ENCODE data around the gene FAM170B. TPM values are rescaled to one million over a fixed set of nuclear protein-coding genes. Genes with fewer than 3 reads are reported as not detected.
A peak's percentile ranks its signal among the peaks of the same experiment; 100 is the strongest.

The FAM170B gene
- total and polyA plus RNA-seq, 3 experiments from 2014 or later = not detected

GRCh38 chr10:49135575-49136313, 1.9 kb upstream of the FAM170B start:
- ChIA-PET CTCF (no interaction called here), POLR2A (no interaction called here)
- Histone ChIP-seq H3K27ac (ENCODE audit: low read depth, low read length) (no peak overlapping the region), H3K4me3 (ENCODE audit: low read length) (no peak overlapping the region), H3K4me1 (ENCODE audit: insufficient read depth, low read length) (no peaks in the 10 kb centered on the region), H3K27me3 (ENCODE audit: insufficient read depth, low read length, poor library complexity, severe bottlenecking) (no peaks in the 10 kb centered on the region), H3K36me3 (ENCODE audit: insufficient read depth, low read length) (no peaks in the 10 kb centered on the region), H3K9me3 (ENCODE audit: low read length) (no peaks in the 10 kb centered on the region)
- H3K4me3 Mint-ChIP-seq = peak overlapping the region in 4 of 7 donors; percentile 1 to 59 (median 22)
- no peaks in the 10 kb centered on the region for H3K36me3 Mint-ChIP-seq
- DNase-seq = no peak
- H3K9me3 Mint-ChIP-seq = peaks cover 0 to 4% (median 0%) of the 10 kb centered on the region in 5 donors
- H3K4me1 Mint-ChIP-seq = peaks cover 0 to 12% (median 11%) of the 10 kb centered on the region in 3 donors
- H3K27me3 Mint-ChIP-seq = peaks cover 7 to 16% of the 10 kb centered on the region in 2 donors
- peak overlapping the region in 4 of 8 donors; percentile 20 to 83 (median 63) for H3K27ac Mint-ChIP-seq

GRCh38 chr10:49134327-49134726, 506 bp upstream of the FAM170B start:
- H3K27me3 Mint-ChIP-seq = peaks cover 11 to 24% of the 10 kb centered on the region in 2 donors
- H3K4me1 Mint-ChIP-seq = peaks cover 0 to 12% (median 11%) of the 10 kb centered on the region in 3 donors
- no peaks in the 10 kb centered on the region for H3K36me3 Mint-ChIP-seq
- H3K27ac ChIP-seq (ENCODE audit: low read depth, low read length) = no peak overlapping the region
- H3K4me3 ChIP-seq (ENCODE audit: low read length) = no peak overlapping the region
- no peak for DNase-seq
- H3K4me3 Mint-ChIP-seq = peak overlapping the region in 1 of 7 donors; percentile 29
- H3K27ac Mint-ChIP-seq = no peak overlapping the region
- no peaks in the 10 kb centered on the region for H3K9me3 ChIP-seq (ENCODE audit: low read length)
- no peaks in the 10 kb centered on the region for H3K27me3 ChIP-seq (ENCODE audit: insufficient read depth, low read length, poor library complexity, severe bottlenecking)
- CTCF ChIA-PET = no interaction called here
- POLR2A ChIA-PET = no interaction called here
- no peaks in the 10 kb centered on the region for H3K36me3 ChIP-seq (ENCODE audit: insufficient read depth, low read length)
- peaks cover 0 to 4% (median 0%) of the 10 kb centered on the region in 5 donors for H3K9me3 Mint-ChIP-seq
- H3K4me1 ChIP-seq (ENCODE audit: insufficient read depth, low read length) = no peaks in the 10 kb centered on the region

GRCh38 chr10:49132362-49132737, 1.5 kb downstream of the FAM170B start:
- CTCF ChIA-PET = no interaction called here

GRCh38 chr10:49131507-49132361, 2.1 kb downstream of the FAM170B start:
- Mint-ChIP-seq H3K36me3 (no peaks in the 10 kb centered on the region), H3K27ac (no peak overlapping the region)
- POLR2A ChIA-PET = no interaction called here

More at GRCh38 chr10:49132362-49132737, 1.5 kb downstream of the FAM170B start:
- POLR2A ChIA-PET = no interaction called here
- DNase-seq = no peak
- Histone ChIP-seq H3K27me3 (ENCODE audit: insufficient read depth, low read length, poor library complexity, severe bottlenecking) (no peaks in the 10 kb centered on the region), H3K9me3 (ENCODE audit: low read length) (no peaks in the 10 kb centered on the region), H3K36me3 (ENCODE audit: insufficient read depth, low read length) (no peaks in the 10 kb centered on the region), H3K4me1 (ENCODE audit: insufficient read depth, low read length) (no peaks in the 10 kb centered on the region), H3K4me3 (ENCODE audit: low read length) (no peak overlapping the region), H3K27ac (ENCODE audit: low read depth, low read length) (no peak overlapping the region)
- peaks cover 0 to 4% (median 0%) of the 10 kb centered on the region in 5 donors for H3K9me3 Mint-ChIP-seq
- H3K27ac Mint-ChIP-seq = no peak overlapping the region
- H3K4me1 Mint-ChIP-seq = peaks cover 0 to 12% (median 11%) of the 10 kb centered on the region in 3 donors
- H3K27me3 Mint-ChIP-seq = peaks cover 16 to 33% of the 10 kb centered on the region in 2 donors
- no peak overlapping the region for H3K4me3 Mint-ChIP-seq
- H3K36me3 Mint-ChIP-seq = no peaks in the 10 kb centered on the region

GRCh38 chr10:49129376-49129775, 4.4 kb downstream of the FAM170B start:
- no peaks in the 10 kb centered on the region for H3K36me3 ChIP-seq (ENCODE audit: insufficient read depth, low read length)
- H3K36me3 Mint-ChIP-seq = no peaks in the 10 kb centered on the region
- H3K4me3 Mint-ChIP-seq = no peak overlapping the region
- H3K4me1 ChIP-seq (ENCODE audit: insufficient read depth, low read length) = no peaks in the 10 kb centered on the region
- no peaks in the 10 kb centered on the region for H3K27me3 ChIP-seq (ENCODE audit: insufficient read depth, low read length, poor library complexity, severe bottlenecking)
- no peak overlapping the region for H3K4me3 ChIP-seq (ENCODE audit: low read length)
- ChIA-PET POLR2A (no interaction called here), CTCF (no interaction called here)
- H3K4me1 Mint-ChIP-seq = peaks cover 0 to 2% (median 0%) of the 10 kb centered on the region in 3 donors
- H3K27me3 Mint-ChIP-seq = peaks cover 18 to 25% of the 10 kb centered on the region in 2 donors
- no peak overlapping the region for H3K27ac Mint-ChIP-seq
- H3K9me3 Mint-ChIP-seq = peaks cover 0 to 4% (median 0%) of the 10 kb centered on the region in 5 donors
- H3K27ac ChIP-seq (ENCODE audit: low read depth, low read length) = no peak overlapping the region
- DNase-seq = no peak
- no peaks in the 10 kb centered on the region for H3K9me3 ChIP-seq (ENCODE audit: low read length)

More at GRCh38 chr10:49131507-49132361, 2.1 kb downstream of the FAM170B start:
- no peaks in the 10 kb centered on the region for H3K4me1 ChIP-seq (ENCODE audit: insufficient read depth, low read length)
- no peak overlapping the region for H3K4me3 ChIP-seq (ENCODE audit: low read length)
- no peak for DNase-seq
- peaks cover 16 to 33% of the 10 kb centered on the region in 2 donors for H3K27me3 Mint-ChIP-seq
- H3K4me1 Mint-ChIP-seq = peaks cover 0 to 12% (median 11%) of the 10 kb centered on the region in 3 donors
- H3K36me3 ChIP-seq (ENCODE audit: insufficient read depth, low read length) = no peaks in the 10 kb centered on the region
- no peaks in the 10 kb centered on the region for H3K9me3 ChIP-seq (ENCODE audit: low read length)
- H3K9me3 Mint-ChIP-seq = peaks cover 0 to 4% (median 0%) of the 10 kb centered on the region in 5 donors
- H3K27ac ChIP-seq (ENCODE audit: low read depth, low read length) = no peak overlapping the region
- no peaks in the 10 kb centered on the region for H3K27me3 ChIP-seq (ENCODE audit: insufficient read depth, low read length, poor library complexity, severe bottlenecking)
- CTCF ChIA-PET = no interaction called here
- H3K4me3 Mint-ChIP-seq = no peak overlapping the region

DNA sequence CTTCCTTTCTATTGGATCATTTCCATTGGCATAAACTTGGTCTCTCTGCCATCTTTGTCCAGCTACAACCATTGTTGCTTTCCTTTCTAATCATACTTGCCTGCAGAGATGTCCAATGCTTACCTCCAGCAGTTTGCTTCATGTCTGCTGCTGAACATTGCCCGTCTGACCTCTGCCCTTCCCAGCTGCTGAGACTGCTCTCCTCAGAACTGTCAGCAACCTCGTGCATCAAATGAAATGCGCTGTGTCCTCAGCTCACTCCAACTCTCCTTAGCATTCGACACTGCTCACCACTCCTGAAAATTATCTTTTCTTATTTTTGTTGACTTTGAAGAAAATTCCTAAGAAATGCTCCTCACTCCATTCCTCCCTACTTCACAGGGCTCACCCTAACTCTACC, 5.0 kb downstream of the FAM170B start:
- H3K36me3 ChIP-seq (ENCODE audit: insufficient read depth, low read length) = no peaks in the 10 kb centered on the region
- no peak overlapping the region for H3K27ac ChIP-seq (ENCODE audit: low read depth, low read length)
- no peak for DNase-seq
- no peak overlapping the region for H3K4me3 Mint-ChIP-seq
- no peak overlapping the region for H3K4me3 ChIP-seq (ENCODE audit: low read length)
- H3K36me3 Mint-ChIP-seq = no peaks in the 10 kb centered on the region
- peaks cover 0 to 4% (median 0%) of the 10 kb centered on the region in 5 donors for H3K9me3 Mint-ChIP-seq
- ChIA-PET POLR2A (no interaction called here), CTCF (no interaction called here)
- no peak overlapping the region for H3K27ac Mint-ChIP-seq
- H3K27me3 Mint-ChIP-seq = peaks cover 18 to 25% of the 10 kb centered on the region in 2 donors
- no peaks in the 10 kb centered on the region for H3K4me1 Mint-ChIP-seq
- no peaks in the 10 kb centered on the region for H3K4me1 ChIP-seq (ENCODE audit: insufficient read depth, low read length)
- H3K9me3 ChIP-seq (ENCODE audit: low read length) = no peaks in the 10 kb centered on the region
- no peaks in the 10 kb centered on the region for H3K27me3 ChIP-seq (ENCODE audit: insufficient read depth, low read length, poor library complexity, severe bottlenecking)

GRCh38 chr10:49123981-49124950, 9.6 kb downstream of the FAM170B start:
- H3K27me3 Mint-ChIP-seq = peaks cover 8 to 9% of the 10 kb centered on the region in 2 donors
- ChIA-PET CTCF (no interaction called here), POLR2A (no interaction called here)
- Histone ChIP-seq H3K27ac (ENCODE audit: low read depth, low read length) (no peak overlapping the region), H3K4me1 (ENCODE audit: insufficient read depth, low read length) (no peaks in the 10 kb centered on the region), H3K4me3 (ENCODE audit: low read length) (no peak overlapping the region), H3K9me3 (ENCODE audit: low read length) (no peaks in the 10 kb centered on the region), H3K27me3 (ENCODE audit: insufficient read depth, low read length, poor library complexity, severe bottlenecking) (no peaks in the 10 kb centered on the region), H3K36me3 (ENCODE audit: insufficient read depth, low read length) (no peaks in the 10 kb centered on the region)
- no peak for DNase-seq
- no peaks in the 10 kb centered on the region for H3K36me3 Mint-ChIP-seq
- H3K9me3 Mint-ChIP-seq = peaks cover 0 to 2% (median 0%) of the 10 kb centered on the region in 5 donors
- no peak overlapping the region for H3K27ac Mint-ChIP-seq
- H3K4me3 Mint-ChIP-seq = no peak overlapping the region
- no peaks in the 10 kb centered on the region for H3K4me1 Mint-ChIP-seq
